ENCODE results near the gene GBP1.
"Not testable (repeated sequence)": the region's sequence is repeated elsewhere in the genome, so short reads cannot be mapped to it uniquely, and the experiment has no call there.

The GBP1 gene

GRCh38 chr1:89018318-89018717 is 46.7 kb downstream of the GBP1 start:
- in situ Hi-C loops (cut with HindIII; ENCODE audit: low sequenced_read_pairs) = not testable (repeated sequence)

DNA sequence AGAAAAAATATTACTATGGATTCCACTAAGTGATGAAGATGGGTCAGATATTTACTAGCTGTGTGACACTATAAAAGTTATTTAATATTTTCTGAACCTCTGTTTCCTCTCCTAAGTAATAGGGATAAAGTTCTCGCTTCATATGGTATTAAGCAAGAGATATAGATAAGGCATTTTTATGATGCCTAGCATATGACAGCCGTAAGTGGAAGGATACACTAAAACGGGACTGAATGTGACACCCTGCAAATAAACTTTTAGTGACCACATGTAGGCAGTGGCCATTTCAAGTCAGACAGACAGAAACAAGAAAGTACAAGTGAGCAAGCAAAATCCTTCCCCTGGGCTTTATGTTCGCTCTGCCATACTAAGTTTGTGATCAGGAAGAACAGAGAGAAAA is 56.5 kb downstream of the GBP1 start:
- in situ Hi-C loops (cut with HindIII; ENCODE audit: low sequenced_read_pairs) = no loop called here

DNA sequence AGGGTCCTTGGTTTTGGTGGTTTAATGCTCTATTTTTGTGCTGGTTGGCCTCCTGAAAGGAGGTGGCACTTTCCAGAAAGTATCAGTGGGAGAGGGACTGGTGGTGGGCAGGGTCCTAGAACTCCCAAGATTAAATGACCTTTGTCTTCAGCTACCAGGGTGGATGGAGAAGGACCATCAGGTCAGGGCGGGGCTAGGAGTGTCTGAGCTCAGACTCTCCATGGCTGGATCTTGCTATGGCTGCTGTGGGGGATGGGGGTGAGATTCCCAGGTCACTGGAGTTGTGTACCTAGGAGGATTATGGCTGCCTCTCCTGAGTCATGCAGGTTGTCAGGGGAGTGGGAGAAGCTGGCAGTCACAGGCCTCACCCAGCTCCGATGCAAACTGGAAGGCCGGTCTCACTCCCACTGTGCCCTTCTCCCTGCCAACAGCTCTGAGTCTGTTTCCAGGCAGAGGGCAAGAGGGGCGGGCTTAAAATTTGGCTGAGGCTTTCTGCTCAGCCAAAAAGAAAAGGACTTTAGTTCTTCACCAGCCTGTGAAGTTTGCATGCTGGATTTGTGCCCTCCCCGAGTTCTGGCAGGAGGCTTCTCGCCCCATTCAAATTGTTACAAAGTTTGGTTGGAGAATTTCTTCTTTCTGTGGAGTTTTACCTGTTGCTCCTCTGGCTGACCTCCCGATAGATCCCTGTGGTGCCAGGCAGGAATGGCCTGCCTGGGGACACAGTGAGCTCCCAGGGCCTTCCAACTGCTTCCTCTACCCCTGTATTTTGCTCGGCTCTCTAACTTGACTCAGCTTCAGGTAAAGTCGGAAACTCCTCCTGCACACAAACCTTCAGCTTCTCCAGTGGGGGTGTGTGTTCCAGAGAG is 59.5 kb downstream of the GBP1 start:
- in situ Hi-C loops (cut with HindIII; ENCODE audit: low sequenced_read_pairs) = no loop called here
